Activated T-helper 1 cell treated with Interleukin-2 at 50 U/mL for 16 hours (primary cell): ENCODE data around the gene ABCA3.
"Not testable (repeated sequence)": the region's sequence is repeated elsewhere in the genome, so short reads cannot be mapped to it uniquely, and the experiment has no call there.

Experiments used
- DNase-seq: peaks from one replicate; pipeline ENCODE4 v3.0.0-alpha.2; 2020; ENCODE audit warnings: low read depth

Gene ABCA3

GRCh38 chr16:2252806-2253148 is 87.8 kb downstream of the ABCA3 start:
- no peak for DNase-seq

GRCh38 chr16:2251296-2252111 is 89.0 kb downstream of the ABCA3 start, which contains the start of gene ECI1:
TSS of gene ECI1 (minus strand) at chr16:2251587. CDS start at chr16:2251566, 21 bp downstream.
- peak; percentile 72 for DNase-seq

- DNase-seq, result no peak
Observed at GRCh38 chr16:2250652-2251295, 89.8 kb downstream of the ABCA3 start.

GRCh38 chr16:2246301-2246885 is 94.1 kb downstream of the ABCA3 start:
- no peak for DNase-seq

GRCh38 chr16:2244926-2245795 is 95.4 kb downstream of the ABCA3 start:
- DNase-seq, result no peak

GRCh38 chr16:2244301-2244700 is 96.2 kb downstream of the ABCA3 start:
- no peak for DNase-seq

- DNase-seq, result no peak
Observed at GRCh38 chr16:2243781-2244180, 96.7 kb downstream of the ABCA3 start.

- no peak for DNase-seq
Observed at GRCh38 chr16:2243031-2243528, 97.4 kb downstream of the ABCA3 start.

- DNase-seq, result no peak
Observed at GRCh38 chr16:2242598-2242997, 97.9 kb downstream of the ABCA3 start.

GRCh38 chr16:2240331-2240730 is 100.2 kb downstream of the ABCA3 start:
- not testable (repeated sequence) for DNase-seq

- no peak for DNase-seq
Observed at GRCh38 chr16:2238838-2239675, 101.5 kb downstream of the ABCA3 start.

- DNase-seq, result no peak
Observed at GRCh38 chr16:2238150-2238837, 102.2 kb downstream of the ABCA3 start.

GRCh38 chr16:2237493-2238149 is 102.9 kb downstream of the ABCA3 start:
- no peak for DNase-seq

GRCh38 chr16:2237102-2237482 is 103.4 kb downstream of the ABCA3 start:
- no peak for DNase-seq

- DNase-seq, result no peak
Observed at GRCh38 chr16:2236337-2237101, 104.0 kb downstream of the ABCA3 start, which contains the start of gene DNASE1L2. TSS of gene DNASE1L2 (plus strand) at chr16:2236444. CDS start at chr16:2236817, 373 bp downstream.

- DNase-seq, result no peak
Observed at GRCh38 chr16:2235695-2236336, 104.7 kb downstream of the ABCA3 start.

- no peak for DNase-seq
Observed at GRCh38 chr16:2235234-2235651, 105.3 kb downstream of the ABCA3 start.

- no peak for DNase-seq
Observed at GRCh38 chr16:2234813-2235170, 105.7 kb downstream of the ABCA3 start.
